ENCODE results near the gene WAPL. TPM values are rescaled to one million over a fixed set of nuclear protein-coding genes. Genes with fewer than 3 reads are reported as not detected.

WAPL gene
- total RNA-seq, 3 donors from 2014 or later = 32.9 to 37.2 (median 34.0) TPM

DNA sequence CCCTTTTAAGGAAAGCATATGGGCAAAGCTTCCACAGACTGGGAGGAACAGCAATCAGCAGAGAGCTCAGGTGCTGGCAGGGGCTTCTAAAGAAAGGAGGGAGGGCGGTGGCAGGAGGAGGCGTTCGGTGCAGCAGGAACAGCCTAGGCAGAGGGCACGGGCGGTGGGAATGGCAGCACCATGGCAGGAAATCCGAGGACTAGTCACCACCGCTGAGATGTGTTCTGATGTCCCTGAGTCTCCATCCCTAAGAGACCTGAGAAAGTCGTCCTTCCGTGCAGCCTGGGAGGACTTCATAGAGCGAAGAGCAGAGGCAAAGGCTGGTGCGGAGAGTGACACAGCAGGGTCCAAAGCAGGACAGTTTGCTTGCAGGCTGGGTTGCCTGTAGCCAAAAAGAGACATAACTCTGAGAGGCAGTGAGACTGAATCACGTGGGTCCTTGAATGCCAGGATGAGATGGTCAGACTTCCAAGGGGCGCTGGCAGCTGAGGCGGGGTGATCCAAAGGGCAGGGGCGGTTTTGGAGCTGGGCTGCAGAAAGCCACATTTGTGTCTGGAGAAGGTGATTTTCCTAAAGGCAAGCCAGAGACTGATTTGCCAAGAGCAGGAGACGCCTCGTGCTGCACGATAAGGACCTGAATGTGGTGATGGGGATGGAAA lies 119.2 kb downstream of the WAPL start:
- ATAC-seq (no peak), DNase-seq (no peak)
- intact Hi-C loops (cut with DNase I, micrococcal nuclease) = loop anchor here in 1 of 2 donors (5.0 kb wide), 1 partner anchor 185 kb away; no protein-coding TSS in a partner anchor
- H3K4me3 ChIP-seq = no peak overlapping the region
- no peaks in the 10 kb centered on the region for H3K9me3 ChIP-seq
- TF ChIP-seq, protein P1, sequence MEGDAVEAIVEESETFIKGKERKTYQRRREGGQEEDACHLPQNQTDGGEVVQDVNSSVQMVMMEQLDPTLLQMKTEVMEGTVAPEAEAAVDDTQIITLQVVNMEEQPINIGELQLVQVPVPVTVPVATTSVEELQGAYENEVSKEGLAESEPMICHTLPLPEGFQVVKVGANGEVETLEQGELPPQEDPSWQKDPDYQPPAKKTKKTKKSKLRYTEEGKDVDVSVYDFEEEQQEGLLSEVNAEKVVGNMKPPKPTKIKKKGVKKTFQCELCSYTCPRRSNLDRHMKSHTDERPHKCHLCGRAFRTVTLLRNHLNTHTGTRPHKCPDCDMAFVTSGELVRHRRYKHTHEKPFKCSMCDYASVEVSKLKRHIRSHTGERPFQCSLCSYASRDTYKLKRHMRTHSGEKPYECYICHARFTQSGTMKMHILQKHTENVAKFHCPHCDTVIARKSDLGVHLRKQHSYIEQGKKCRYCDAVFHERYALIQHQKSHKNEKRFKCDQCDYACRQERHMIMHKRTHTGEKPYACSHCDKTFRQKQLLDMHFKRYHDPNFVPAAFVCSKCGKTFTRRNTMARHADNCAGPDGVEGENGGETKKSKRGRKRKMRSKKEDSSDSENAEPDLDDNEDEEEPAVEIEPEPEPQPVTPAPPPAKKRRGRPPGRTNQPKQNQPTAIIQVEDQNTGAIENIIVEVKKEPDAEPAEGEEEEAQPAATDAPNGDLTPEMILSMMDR (IDR thresholded peaks at IDR 0.05) = no peak
- no peaks in the 10 kb centered on the region for H3K36me3 ChIP-seq (ENCODE audit: low read depth)
- H3K4me1 ChIP-seq (ENCODE audit: low read depth) = peaks cover 15% of the 10 kb centered on the region

DNA sequence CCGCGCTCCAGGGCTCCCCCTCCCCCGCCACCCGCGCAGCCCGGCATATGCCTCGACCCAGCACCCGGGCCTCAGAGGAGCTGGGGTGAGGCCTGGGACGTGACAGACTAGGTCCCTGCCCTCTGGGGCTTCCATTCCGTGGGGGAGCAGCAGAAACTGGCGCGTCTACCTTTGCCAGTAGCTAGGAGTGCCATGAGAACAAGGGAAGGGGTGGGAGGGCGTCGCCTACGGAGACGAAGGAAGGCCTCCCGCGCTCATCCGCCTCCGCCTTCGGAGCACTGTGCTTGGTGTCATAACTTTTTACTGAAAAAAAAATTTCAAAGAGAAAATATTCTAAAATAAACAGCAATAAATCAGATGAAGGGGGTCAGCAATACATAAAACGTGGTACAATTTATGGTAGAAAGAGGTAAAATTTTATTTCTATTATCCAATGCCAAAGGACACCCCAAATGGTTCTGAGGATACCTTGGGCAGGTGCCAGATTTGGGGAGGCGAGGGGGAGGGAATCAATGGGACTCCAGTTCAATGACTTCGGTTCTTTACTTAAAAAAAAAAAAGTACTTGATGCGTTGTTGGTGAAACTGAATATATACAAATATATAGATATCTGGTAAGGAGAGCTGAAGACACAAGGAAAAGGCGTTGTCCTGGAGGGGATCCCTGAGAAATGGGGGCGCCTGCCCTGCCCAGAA lies 119.9 kb downstream of the WAPL start:
- peak; percentile 26 to 62 (median 59) for DNase-seq
- ATAC-seq = peak; percentile 3
- intact Hi-C loops (cut with DNase I, micrococcal nuclease) = loop anchor here in 1 of 2 donors (5.0 kb wide), 1 partner anchor 186 kb away; no protein-coding TSS in a partner anchor

DNA sequence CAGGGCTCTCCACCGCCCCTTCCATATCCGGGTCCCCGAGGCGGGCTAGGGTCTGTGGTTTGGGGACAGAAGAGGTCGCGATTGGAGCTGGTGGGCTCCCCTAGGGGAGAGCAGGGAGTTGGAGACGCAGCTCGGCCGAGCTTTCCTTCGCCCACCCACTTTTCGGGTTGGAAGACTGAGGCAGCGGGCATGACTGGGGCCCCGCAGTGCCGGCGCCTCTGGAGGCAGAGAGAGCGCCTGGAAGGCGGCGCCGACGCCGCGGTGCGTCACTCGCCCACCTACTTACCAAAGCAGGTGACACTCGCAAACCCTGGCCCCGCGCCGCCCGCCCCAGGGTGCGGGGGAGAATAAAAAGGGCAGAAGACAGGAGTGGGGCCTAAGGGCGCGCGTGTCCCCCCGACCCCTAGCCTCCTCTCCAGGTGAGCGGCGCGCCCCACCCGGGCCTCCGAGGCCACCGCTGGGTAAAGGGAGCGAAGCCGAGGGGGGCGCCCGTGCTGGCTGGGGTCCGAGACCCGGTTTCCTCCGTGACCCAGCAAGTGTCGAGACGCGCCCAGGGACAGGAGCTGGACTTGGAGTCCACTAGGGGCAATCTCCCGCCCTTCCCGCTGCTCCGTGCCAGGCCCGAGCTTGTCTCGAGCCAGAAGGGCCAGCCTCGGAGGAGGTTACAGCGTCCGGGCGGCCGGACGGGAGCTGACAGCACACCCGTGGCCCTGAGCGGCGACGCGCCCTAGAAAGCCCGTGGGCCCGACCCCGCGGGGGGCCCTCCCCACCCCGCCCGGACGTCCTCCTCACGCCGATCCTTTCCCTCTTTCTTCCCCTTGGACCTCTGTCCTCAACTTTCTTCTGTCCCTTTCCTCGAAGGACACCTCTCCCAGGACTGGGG lies 120.6 kb downstream of the WAPL start:
- DNase-seq (peak; percentile 49 to 81 (median 75)), ATAC-seq (peak; percentile 50)
- intact Hi-C loops (cut with DNase I, micrococcal nuclease) = loop anchor here in 1 of 2 donors (5.0 kb wide), 1 partner anchor 186 kb away; no protein-coding TSS in a partner anchor
- Histone ChIP-seq H3K9me3 (no peaks in the 10 kb centered on the region), H3K4me1 (ENCODE audit: low read depth) (peaks cover 15% of the 10 kb centered on the region), H3K4me3 (peak overlapping the region; percentile 20), H3K36me3 (ENCODE audit: low read depth) (no peaks in the 10 kb centered on the region)
- TF ChIP-seq, protein P1 (IDR thresholded peaks at IDR 0.05) = no peak

More for the DNA sequence above, 119.9 kb downstream of the WAPL start:
- no peaks in the 10 kb centered on the region for H3K36me3 ChIP-seq (ENCODE audit: low read depth)
- TF ChIP-seq, protein P1 (IDR thresholded peaks at IDR 0.05) = no peak
- no peaks in the 10 kb centered on the region for H3K9me3 ChIP-seq
- H3K4me3 ChIP-seq = no peak overlapping the region
- H3K4me1 ChIP-seq (ENCODE audit: low read depth) = peaks cover 15% of the 10 kb centered on the region

DNA sequence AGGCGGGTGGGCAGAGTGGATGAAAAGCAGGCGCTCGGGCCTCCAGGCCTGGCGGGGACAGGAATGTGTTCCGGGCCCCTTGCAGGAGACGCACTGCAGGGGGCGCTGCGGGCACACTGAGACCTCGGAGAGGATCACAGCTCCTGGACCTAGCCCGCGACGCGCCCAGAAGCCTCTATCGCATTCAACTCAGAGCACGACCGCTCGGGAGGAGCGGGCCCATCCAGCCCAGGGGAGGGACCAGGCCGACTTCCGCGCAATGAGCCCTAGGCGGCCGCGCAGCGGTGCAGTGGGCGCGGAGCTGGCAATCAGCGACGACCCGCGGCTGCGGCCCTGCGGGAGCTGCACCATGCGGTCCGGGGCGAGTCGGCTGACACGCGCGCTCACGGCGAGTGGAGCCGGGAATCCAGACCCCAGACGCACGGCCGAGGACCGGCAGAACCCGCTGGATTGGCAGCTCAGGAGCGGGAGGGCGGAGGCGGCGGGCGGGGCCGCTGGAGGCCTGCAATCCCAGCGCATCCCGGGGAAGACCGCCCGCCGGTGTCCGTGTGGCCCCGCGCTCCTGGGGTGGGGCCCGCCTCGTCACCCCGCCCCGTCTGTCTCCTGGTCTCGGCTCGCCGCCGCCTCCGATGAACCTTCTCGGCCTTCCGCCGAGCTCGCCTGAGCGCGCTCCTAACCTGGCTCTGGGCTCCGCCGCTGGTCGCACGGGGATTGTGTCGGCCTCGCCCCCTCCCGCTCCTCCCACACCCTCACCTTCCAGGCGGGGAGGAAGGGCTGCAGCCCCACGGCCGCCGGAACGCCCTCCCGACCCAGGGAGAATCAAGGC lies 121.5 kb downstream of the WAPL start:
- Histone ChIP-seq H3K4me1 (ENCODE audit: low read depth) (peaks cover 15% of the 10 kb centered on the region), H3K4me3 (peak overlapping the region; percentile 20), H3K36me3 (ENCODE audit: low read depth) (no peaks in the 10 kb centered on the region), H3K9me3 (no peaks in the 10 kb centered on the region)
- peak; percentile 92 for ATAC-seq
- intact Hi-C loops (cut with DNase I, micrococcal nuclease) = loop anchor here (5.0 to 10.0 kb wide), 2 partner anchors 185 to 187 kb away; no protein-coding TSS in a partner anchor
- TF ChIP-seq, protein P1 (IDR thresholded peaks at IDR 0.05) = peak; percentile 91
- DNase-seq = peak; percentile 97

Measured in mucosa of descending colon (tissue), 3 donors.